ENCODE data around the gene E2F3. TPM values are rescaled to one million over a fixed set of nuclear protein-coding genes. Genes with fewer than 3 reads are reported as not detected.

E2F3 gene
- total RNA-seq, 1 experiment from 2014 or later = 35.7 TPM

DNA sequence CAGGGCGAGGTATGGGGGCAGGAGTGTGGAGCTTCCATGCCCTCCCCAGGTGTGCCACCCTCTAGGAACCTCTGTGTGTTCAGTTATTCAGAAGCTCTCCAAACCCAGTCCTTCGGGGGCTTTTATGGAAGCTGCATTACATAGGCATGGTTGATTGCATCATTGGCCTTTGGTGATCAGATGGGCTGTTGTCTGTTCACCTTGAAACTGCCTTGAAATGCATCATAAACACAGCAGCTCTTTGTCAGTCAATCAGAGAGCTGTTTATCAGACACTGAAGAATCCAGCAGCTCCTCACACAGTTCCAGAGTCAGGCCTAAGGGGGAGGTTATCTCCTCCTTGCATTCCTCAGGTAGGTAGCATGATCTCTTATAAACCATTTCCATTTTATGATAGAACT, 62.4 kb downstream of the E2F3 start:
- Histone ChIP-seq H4K20me1 (ENCODE audit: control insufficient read depth, insufficient read depth, insufficient read length) (no peaks in the 10 kb centered on the region), H2BK15ac (ENCODE audit: low read depth, low read length) (no peak overlapping the region)
- H3K36me3 Mint-ChIP-seq (ENCODE audit: insufficient read depth in 1 of 3, low read depth in 3 of 3) = peaks cover 46 to 59% (median 49%) of the 10 kb centered on the region in 3 experiments

More for the DNA sequence above, 62.4 kb downstream of the E2F3 start:
- H3K4me2 ChIP-seq (ENCODE audit: insufficient read depth, insufficient read length, low read length) = no peak overlapping the region
- H2BK20ac ChIP-seq (ENCODE audit: low read depth, low read length, poor library complexity, severe bottlenecking) = no peak overlapping the region
- no peak overlapping the region for H2AK5ac ChIP-seq (ENCODE audit: insufficient read length, low read length)
- peaks cover 8% of the 10 kb centered on the region in 2 experiments for H3K9me3 Mint-ChIP-seq
- no peak overlapping the region for H4K5ac ChIP-seq (ENCODE audit: insufficient read length, low read depth, low read length)
- H3K4ac ChIP-seq (ENCODE audit: low read depth, low read length) = no peak overlapping the region
- no peak overlapping the region for H2AFZ ChIP-seq (ENCODE audit: low read length)
- H3K23me2 ChIP-seq (ENCODE audit: insufficient read length, low read depth, low read length, poor library complexity, severe bottlenecking) = no peaks in the 10 kb centered on the region
- H3K4me3 Mint-ChIP-seq = no peak overlapping the region
- no peak overlapping the region for H4K91ac ChIP-seq (ENCODE audit: insufficient read length, low read depth, low read length)
- no peak overlapping the region for H4K8ac ChIP-seq (replicated peaks; ENCODE audit: insufficient read length, low read depth, low read length)
- DNase-seq = no peak
- peaks cover 9% of the 10 kb centered on the region for H3K79me1 ChIP-seq (ENCODE audit: insufficient read depth, low read depth, low read length, poor library complexity, severe bottlenecking)
- no peak overlapping the region for H3K14ac ChIP-seq (ENCODE audit: insufficient read depth, low read length)
- H2BK120ac ChIP-seq (ENCODE audit: low read depth, low read length, poor library complexity, severe bottlenecking) = no peak overlapping the region
- H3T11ph ChIP-seq (ENCODE audit: low read length) = no peak overlapping the region
- no CpG with 5 or more reads among the region's 2 CpGs for WGBS (ENCODE audit: extremely low coverage, insufficient read length, low lambda C conversion rate)
- H3K23ac ChIP-seq (ENCODE audit: insufficient read length, low read depth, low read length) = no peak overlapping the region
- H3K4me1 ChIP-seq (ENCODE audit: insufficient read depth, low read length) = peaks cover 17% of the 10 kb centered on the region; the same call in 1 of the 2 replicates
- H3K18ac ChIP-seq (ENCODE audit: insufficient read length, low read depth, low read length) = no peak overlapping the region
- no peak overlapping the region for H3K9ac ChIP-seq (ENCODE audit: extremely low read depth, insufficient read length, low read length)
- no peaks in the 10 kb centered on the region for H3K27me3 ChIP-seq (ENCODE audit: insufficient read depth, low read length)
- no peak overlapping the region for H3K56ac ChIP-seq (ENCODE audit: insufficient read length, low read depth, low read length)
- no peak overlapping the region for H2BK5ac ChIP-seq (ENCODE audit: insufficient read length, low read length)
- no peak for TF ChIP-seq CTCF (conservative IDR thresholded peaks at IDR 0.05)
- no peak overlapping the region for H2BK12ac ChIP-seq (ENCODE audit: insufficient read length, low read depth, low read length)
- peak overlapping the region; percentile 54 for H3K27ac ChIP-seq (ENCODE audit: insufficient read length, low read depth, low read length)
- H3K4me1 Mint-ChIP-seq = peaks cover 38 to 47% of the 10 kb centered on the region in 2 experiments
- H3K79me2 ChIP-seq (ENCODE audit: insufficient read depth, low read length) = peaks cover 13% of the 10 kb centered on the region; the same call in 1 of the 2 replicates
- H3K27ac Mint-ChIP-seq = peak overlapping the region; percentile 31 to 70 (median 62); a peak in 5 of 7 replicates
- H3K9me3 ChIP-seq (ENCODE audit: control insufficient read depth, low read depth, low read length) = no peaks in the 10 kb centered on the region
- H3K27me3 Mint-ChIP-seq (ENCODE audit: low read depth) = no peaks in the 10 kb centered on the region

Data from H9 (cell line).